ENCODE measurements around the gene DNAI1. TPM values are rescaled to one million over a fixed set of nuclear protein-coding genes. Genes with fewer than 3 reads are reported as not detected.

The DNAI1 gene
- total and polyA plus RNA-seq, 2 of the 13 experiments (the other 11 are each of a cell fraction or from before 2014, with no cell fraction given), result not detected

GRCh38 chr9:34493972-34494535 lies 35.4 kb downstream of the DNAI1 start (continued):
- TF ChIP-seq, protein P1, sequence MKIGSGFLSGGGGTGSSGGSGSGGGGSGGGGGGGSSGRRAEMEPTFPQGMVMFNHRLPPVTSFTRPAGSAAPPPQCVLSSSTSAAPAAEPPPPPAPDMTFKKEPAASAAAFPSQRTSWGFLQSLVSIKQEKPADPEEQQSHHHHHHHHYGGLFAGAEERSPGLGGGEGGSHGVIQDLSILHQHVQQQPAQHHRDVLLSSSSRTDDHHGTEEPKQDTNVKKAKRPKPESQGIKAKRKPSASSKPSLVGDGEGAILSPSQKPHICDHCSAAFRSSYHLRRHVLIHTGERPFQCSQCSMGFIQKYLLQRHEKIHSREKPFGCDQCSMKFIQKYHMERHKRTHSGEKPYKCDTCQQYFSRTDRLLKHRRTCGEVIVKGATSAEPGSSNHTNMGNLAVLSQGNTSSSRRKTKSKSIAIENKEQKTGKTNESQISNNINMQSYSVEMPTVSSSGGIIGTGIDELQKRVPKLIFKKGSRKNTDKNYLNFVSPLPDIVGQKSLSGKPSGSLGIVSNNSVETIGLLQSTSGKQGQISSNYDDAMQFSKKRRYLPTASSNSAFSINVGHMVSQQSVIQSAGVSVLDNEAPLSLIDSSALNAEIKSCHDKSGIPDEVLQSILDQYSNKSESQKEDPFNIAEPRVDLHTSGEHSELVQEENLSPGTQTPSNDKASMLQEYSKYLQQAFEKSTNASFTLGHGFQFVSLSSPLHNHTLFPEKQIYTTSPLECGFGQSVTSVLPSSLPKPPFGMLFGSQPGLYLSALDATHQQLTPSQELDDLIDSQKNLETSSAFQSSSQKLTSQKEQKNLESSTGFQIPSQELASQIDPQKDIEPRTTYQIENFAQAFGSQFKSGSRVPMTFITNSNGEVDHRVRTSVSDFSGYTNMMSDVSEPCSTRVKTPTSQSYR (CRISPR knock-in tag; IDR thresholded peaks at IDR 0.05; ENCODE audit: borderline replicate concordance), result no peak
- no peak for TF ChIP-seq DDIT3 (CRISPR knock-in tag; IDR thresholded peaks at IDR 0.05)
- TF ChIP-seq TIGD3 (CRISPR knock-in tag; IDR thresholded peaks at IDR 0.05; ENCODE audit: borderline replicate concordance), result no peak
- TF ChIP-seq LBX2 (CRISPR knock-in tag; IDR thresholded peaks at IDR 0.05; ENCODE audit: borderline replicate concordance), result no peak
- no peak for TF ChIP-seq SRSF1 (optimal IDR thresholded peaks at IDR 0.05; ENCODE audit: low read depth, low read length)
- no peak for TF ChIP-seq MXD4 (CRISPR knock-in tag; IDR thresholded peaks at IDR 0.05)
- TF ChIP-seq, protein P2, sequence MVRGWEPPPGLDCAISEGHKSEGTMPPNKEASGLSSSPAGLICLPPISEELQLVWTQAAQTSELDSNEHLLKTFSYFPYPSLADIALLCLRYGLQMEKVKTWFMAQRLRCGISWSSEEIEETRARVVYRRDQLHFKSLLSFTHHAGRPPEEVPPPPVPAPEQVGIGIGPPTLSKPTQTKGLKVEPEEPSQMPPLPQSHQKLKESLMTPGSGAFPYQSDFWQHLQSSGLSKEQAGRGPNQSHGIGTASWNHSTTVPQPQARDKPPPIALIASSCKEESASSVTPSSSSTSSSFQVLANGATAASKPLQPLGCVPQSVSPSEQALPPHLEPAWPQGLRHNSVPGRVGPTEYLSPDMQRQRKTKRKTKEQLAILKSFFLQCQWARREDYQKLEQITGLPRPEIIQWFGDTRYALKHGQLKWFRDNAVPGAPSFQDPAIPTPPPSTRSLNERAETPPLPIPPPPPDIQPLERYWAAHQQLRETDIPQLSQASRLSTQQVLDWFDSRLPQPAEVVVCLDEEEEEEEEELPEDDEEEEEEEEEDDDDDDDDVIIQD (CRISPR knock-in tag; IDR thresholded peaks at IDR 0.05; ENCODE audit: low read depth), result no peak
- TF ChIP-seq JARID2 (CRISPR knock-in tag; IDR thresholded peaks at IDR 0.05; ENCODE audit: insufficient replicate concordance), result no peak
- TF ChIP-seq SKIL (CRISPR knock-in tag; IDR thresholded peaks at IDR 0.05; ENCODE audit: borderline replicate concordance), result no peak
- no peak for TF ChIP-seq SIX4 (CRISPR knock-in tag; IDR thresholded peaks at IDR 0.05)
- TF ChIP-seq ZFP82 (CRISPR knock-in tag; IDR thresholded peaks at IDR 0.05; ENCODE audit: borderline replicate concordance), result no peak
- TF ChIP-seq SNRNP70 (IDR thresholded peaks at IDR 0.05; ENCODE audit: low read depth, low read length), result no peak
- no peak for TF ChIP-seq FOXP1 (IDR thresholded peaks at IDR 0.05)
- TF ChIP-seq FOXP1 (CRISPR knock-in tag; IDR thresholded peaks at IDR 0.05), result no peak
- TF ChIP-seq GABPA (IDR thresholded peaks at IDR 0.05; ENCODE audit: low read depth, low read length), result no peak
- no peak for TF ChIP-seq GABPA (CRISPR knock-in tag; IDR thresholded peaks at IDR 0.05; ENCODE audit: low read depth)
- TF ChIP-seq NR2C2 (CRISPR knock-in tag; IDR thresholded peaks at IDR 0.05; ENCODE audit: borderline replicate concordance), result no peak
- TF ChIP-seq NR1H2 (CRISPR knock-in tag; IDR thresholded peaks at IDR 0.05; ENCODE audit: borderline replicate concordance, low read depth), result no peak
- peak; percentile 77 for TF ChIP-seq ZNF256 (CRISPR knock-in tag; conservative IDR thresholded peaks at IDR 0.05)
- peak; percentile 62 for TF ChIP-seq ZNF607 (CRISPR knock-in tag; IDR thresholded peaks at IDR 0.05; ENCODE audit: borderline replicate concordance)

Data from HepG2 (cell line).